ENCODE measurements around the gene ARHGAP21.

GRCh38 chr10:24550680-24551079, 173.0 kb downstream of the ARHGAP21 start:
- no peak for TF ChIP-seq CTCF (conservative IDR thresholded peaks at IDR 0.05; ENCODE audit: low read depth, low read length)
- no peak for TF ChIP-seq EZH2 (IDR thresholded peaks at IDR 0.05; ENCODE audit: low read length, unreplicated experiment)
